Fibroblast of the aortic adventitia (primary cell): ENCODE results near the gene MYH16. TPM values are rescaled to one million over a fixed set of nuclear protein-coding genes. Genes with fewer than 3 reads are reported as not detected.
"Not testable (repeated sequence)": the region's sequence is repeated elsewhere in the genome, so short reads cannot be mapped to it uniquely, and the experiment has no call there.

Source experiments
- DNase-seq: peaks from one replicate; pipeline ENCODE4 v3.0.0-alpha.2; 2010; ENCODE audit warnings: low read depth
- H3K4me3 ChIP-seq: 2 replicates; pipeline ENCODE4 v1.5.1; 2011; ENCODE audit warnings: low read depth, mild to moderate bottlenecking, control low read depth, low read length, moderate library complexity
- CTCF ChIP-seq: IDR thresholded peaks from 2 replicates; pipeline ENCODE4 v1.5.1; 2011; ENCODE audit warnings: mild to moderate bottlenecking, low read length, control low read depth, inconsistent platforms; ENCODE audit not compliant: insufficient read depth
- total RNA-seq: library from RNA; depleted of rRNA; stranded (reverse); fragments of >200 nt; gene quantifications from 2 replicates; pipeline ENCODE4 v1.2.3, GENCODE V29; 2012; ENCODE audit warnings: low replicate concordance

The MYH16 gene
- total RNA-seq, 1 donor: not detected

DNA sequence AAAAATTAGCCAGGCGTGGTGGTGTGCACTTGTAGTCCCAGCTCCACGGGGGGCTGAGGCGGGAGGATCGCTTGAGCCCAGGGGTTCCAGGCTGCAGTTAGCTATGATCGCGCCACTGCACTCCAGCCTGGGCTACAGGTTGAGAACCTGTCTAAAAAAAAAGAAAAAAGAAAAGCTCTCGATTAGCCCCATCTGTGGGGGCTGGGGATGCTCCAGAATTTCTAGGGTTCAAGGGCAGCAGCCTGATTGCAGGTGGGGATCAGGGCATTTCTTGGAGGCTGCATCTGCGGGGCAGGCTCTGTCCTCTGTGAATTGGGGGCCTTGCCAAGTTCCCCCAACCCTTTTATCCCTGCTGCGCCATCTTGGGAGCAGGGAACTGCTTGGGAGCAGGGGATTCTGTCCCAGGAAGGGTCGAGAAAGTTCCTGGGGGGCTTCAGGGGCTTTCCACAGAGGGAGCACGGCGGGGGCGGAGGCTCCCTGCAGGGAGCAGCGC, 52.4 kb downstream of the MYH16 start:
- DNase-seq: no peak
- H3K4me3 ChIP-seq: peak overlapping the region; percentile 99
- TF ChIP-seq CTCF: no peak

- peak; percentile 90 for DNase-seq
- TF ChIP-seq CTCF: peak; percentile 37
- peak within 1 kb of the TSS; percentile 99 for H3K4me3 ChIP-seq
Observed at GRCh38 chr7:99325592-99326407, 53.2 kb downstream of the MYH16 start, which contains the start of gene ARPC1A. TSS of gene ARPC1A (plus strand) at chr7:99325898. CDS start at chr7:99333354, 7,456 bp downstream.

GRCh38 chr7:99326408-99326782, 53.8 kb downstream of the MYH16 start:
- TF ChIP-seq CTCF: no peak
- DNase-seq: no peak
- H3K4me3 ChIP-seq: peak overlapping the region; percentile 99

DNA sequence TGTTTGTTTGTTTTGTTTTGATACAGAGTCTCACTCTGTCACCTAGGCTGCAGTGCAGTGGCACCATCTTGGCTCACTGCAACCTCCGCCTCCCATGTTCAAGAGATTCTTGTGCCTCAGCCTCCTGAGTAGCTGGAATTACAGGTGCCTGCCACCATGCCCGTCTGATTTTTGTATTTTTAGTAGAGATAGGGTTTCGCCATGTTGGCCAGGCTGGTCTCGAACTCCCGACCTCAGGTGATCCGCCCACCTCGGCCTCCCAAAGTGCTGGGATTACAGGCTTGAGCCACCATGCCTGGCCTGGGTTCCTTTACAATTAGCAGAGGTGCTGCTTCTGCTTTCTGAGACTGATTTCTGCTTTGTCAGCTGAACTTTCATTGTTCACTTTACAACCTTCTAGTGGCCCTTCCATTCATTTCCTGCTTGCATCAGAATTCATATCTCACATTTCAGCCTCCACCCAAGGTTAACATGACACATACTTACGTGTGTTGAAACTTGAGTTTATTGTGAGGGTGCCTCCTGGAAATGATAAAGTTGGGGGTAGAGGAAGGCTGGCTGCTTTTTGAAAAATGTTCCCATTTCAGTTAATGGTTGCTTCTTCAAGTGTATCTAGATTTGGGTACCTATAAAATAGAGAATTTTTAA, 57.8 kb downstream of the MYH16 start:
- DNase-seq: peak; percentile 94
- H3K4me3 ChIP-seq: not testable (repeated sequence)

- no peak for DNase-seq
- H3K4me3 ChIP-seq: no peak overlapping the region
- TF ChIP-seq CTCF: no peak
Observed at GRCh38 chr7:99331002-99331401, 58.4 kb downstream of the MYH16 start.

DNA sequence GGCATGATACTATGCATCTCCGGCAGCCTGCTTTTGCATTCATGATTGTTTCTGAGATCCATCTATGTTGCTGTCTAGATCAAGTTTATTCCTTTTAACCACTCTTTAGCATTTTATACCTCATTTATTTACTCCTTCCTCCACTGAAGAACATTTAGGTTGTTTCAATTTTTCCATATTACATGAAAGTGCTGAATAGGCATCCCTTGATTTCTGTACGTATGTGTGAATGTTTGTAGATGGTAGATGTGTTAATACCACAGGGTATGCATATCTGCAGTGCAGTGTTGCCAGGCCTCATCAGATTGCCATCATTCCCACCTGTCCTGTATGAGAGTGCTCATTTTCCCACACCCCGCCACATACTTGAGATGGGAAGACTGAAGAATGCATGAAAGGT, 67.0 kb downstream of the MYH16 start:
- H3K4me3 ChIP-seq: no peak overlapping the region
- no peak for TF ChIP-seq CTCF
- DNase-seq: no peak

DNA sequence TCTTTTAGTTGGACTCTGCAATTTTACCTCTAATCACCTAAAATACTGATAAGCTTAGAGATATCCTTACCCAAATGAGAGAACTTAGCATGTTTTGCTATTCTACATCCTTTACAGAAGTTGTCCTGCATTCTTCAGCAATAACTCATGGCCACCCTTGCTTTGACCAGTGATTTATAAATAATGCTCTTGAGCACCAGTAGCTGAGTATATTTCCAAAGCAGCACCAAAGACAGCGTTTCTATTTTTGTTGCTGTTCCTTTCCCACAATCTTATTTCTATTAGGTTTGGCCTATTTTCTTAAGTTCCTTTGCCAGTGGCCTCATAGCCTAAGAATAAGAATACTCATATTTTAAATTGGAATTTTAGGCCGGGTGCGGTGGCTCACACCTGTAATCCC, 68.0 kb downstream of the MYH16 start:
- no peak overlapping the region for H3K4me3 ChIP-seq
- no peak for DNase-seq
- TF ChIP-seq CTCF: no peak
